ENCODE data around the gene OSBPL2. TPM values are rescaled to one million over a fixed set of nuclear protein-coding genes. Genes with fewer than 3 reads are reported as not detected.

OSBPL2 gene
- total RNA-seq, 2 experiments from 2014 or later = 17.2 to 40.0 TPM

- Histone ChIP-seq H3K4me2 (ENCODE audit: low read length) (no peak overlapping the region), H3K79me2 (ENCODE audit: insufficient read depth, low read depth, low read length) (no peaks in the 10 kb centered on the region), H3K9me3 (ENCODE audit: low read length) (no peaks in the 10 kb centered on the region), H4K20me1 (ENCODE audit: insufficient read depth, low read length) (no peaks in the 10 kb centered on the region), H3K4me3 (ENCODE audit: low read depth, low read length, poor library complexity, severe bottlenecking) (no peak overlapping the region), H2AFZ (ENCODE audit: low read length) (no peak overlapping the region), H3K27ac (ENCODE audit: low read depth, low read length, poor library complexity, severe bottlenecking) (no peak overlapping the region), H3K36me3 (ENCODE audit: insufficient read depth, low read length) (peaks cover 30% of the 10 kb centered on the region), H3K9me2 (ENCODE audit: insufficient read depth, low read length) (no peaks in the 10 kb centered on the region), H3K4me1 (ENCODE audit: insufficient read depth, low read length, poor library complexity, severe bottlenecking) (no peaks in the 10 kb centered on the region)
- intact Hi-C loops (cut with micrococcal nuclease; ENCODE audit: unreplicated experiment) = no loop called here
- no peak for DNase-seq (ENCODE audit: low spot score)
- CTCF ChIA-PET (ENCODE audit: unreplicated experiment) = no interaction called here
- TF ChIP-seq EZH2phosphoT487 (IDR thresholded peaks at IDR 0.05; ENCODE audit: borderline replicate concordance, low read depth, low read length) (no peak), CTCF (conservative IDR thresholded peaks at IDR 0.05; ENCODE audit: low read length) (no peak)
- POLR2A ChIA-PET = no interaction called here
- no TSS peak for BruUV-seq (replicated peaks)
These were observed 43.0 kb downstream of the OSBPL2 start for GRCh38 chr20:62281161-62281933.

- no peaks in the 10 kb centered on the region for H3K9me3 ChIP-seq (ENCODE audit: low read length)
- H3K4me1 ChIP-seq (ENCODE audit: insufficient read depth, low read length, poor library complexity, severe bottlenecking) = no peaks in the 10 kb centered on the region
- DNase-seq (ENCODE audit: low spot score) = no peak
- CTCF ChIA-PET (ENCODE audit: unreplicated experiment) = no interaction called here
- intact Hi-C loops (cut with micrococcal nuclease; ENCODE audit: unreplicated experiment) = no loop called here
- no peak overlapping the region for H3K4me2 ChIP-seq (ENCODE audit: low read length)
- TF ChIP-seq EZH2phosphoT487 (IDR thresholded peaks at IDR 0.05; ENCODE audit: borderline replicate concordance, low read depth, low read length) (no peak), CTCF (conservative IDR thresholded peaks at IDR 0.05; ENCODE audit: low read length) (no peak)
- no peak overlapping the region for H2AFZ ChIP-seq (ENCODE audit: low read length)
- no peaks in the 10 kb centered on the region for H4K20me1 ChIP-seq (ENCODE audit: insufficient read depth, low read length)
- no peaks in the 10 kb centered on the region for H3K9me2 ChIP-seq (ENCODE audit: insufficient read depth, low read length)
- H3K27ac ChIP-seq (ENCODE audit: low read depth, low read length, poor library complexity, severe bottlenecking) = no peak overlapping the region
- BruUV-seq (replicated peaks) = no TSS peak
- H3K79me2 ChIP-seq (ENCODE audit: insufficient read depth, low read depth, low read length) = no peaks in the 10 kb centered on the region
- POLR2A ChIA-PET = no interaction called here
- peaks cover 29% of the 10 kb centered on the region for H3K36me3 ChIP-seq (ENCODE audit: insufficient read depth, low read length)
- no peak overlapping the region for H3K4me3 ChIP-seq (ENCODE audit: low read depth, low read length, poor library complexity, severe bottlenecking)
These were observed 43.8 kb downstream of the OSBPL2 start for GRCh38 chr20:62282103-62282502.

- H3K79me2 ChIP-seq (ENCODE audit: insufficient read depth, low read depth, low read length) = no peaks in the 10 kb centered on the region
- intact Hi-C loops (cut with micrococcal nuclease; ENCODE audit: unreplicated experiment) = no loop called here
These were observed 44.7 kb downstream of the OSBPL2 start for GRCh38 chr20:62282877-62283503.

More at GRCh38 chr20:62282877-62283503, 44.7 kb downstream of the OSBPL2 start:
- no TSS peak for BruUV-seq (replicated peaks)
- Histone ChIP-seq H3K9me2 (ENCODE audit: insufficient read depth, low read length) (no peaks in the 10 kb centered on the region), H3K36me3 (ENCODE audit: insufficient read depth, low read length) (peaks cover 29% of the 10 kb centered on the region), H3K4me2 (ENCODE audit: low read length) (no peak overlapping the region), H3K4me1 (ENCODE audit: insufficient read depth, low read length, poor library complexity, severe bottlenecking) (no peaks in the 10 kb centered on the region), H3K9me3 (ENCODE audit: low read length) (no peaks in the 10 kb centered on the region), H2AFZ (ENCODE audit: low read length) (no peak overlapping the region), H4K20me1 (ENCODE audit: insufficient read depth, low read length) (no peaks in the 10 kb centered on the region), H3K4me3 (ENCODE audit: low read depth, low read length, poor library complexity, severe bottlenecking) (no peak overlapping the region), H3K27ac (ENCODE audit: low read depth, low read length, poor library complexity, severe bottlenecking) (no peak overlapping the region)
- ChIA-PET CTCF (ENCODE audit: unreplicated experiment) (no interaction called here), POLR2A (no interaction called here)
- no peak for TF ChIP-seq EZH2phosphoT487 (IDR thresholded peaks at IDR 0.05; ENCODE audit: borderline replicate concordance, low read depth, low read length)
- no peak for TF ChIP-seq CTCF (conservative IDR thresholded peaks at IDR 0.05; ENCODE audit: low read length)
- DNase-seq (ENCODE audit: low spot score) = no peak

Measured in OCI-LY7 (cell line).